8988T (cell line): Measurements from ENCODE around the gene PHETA1.

Experiments used
- DNase-seq: peaks from one replicate; pipeline ENCODE4 v3.0.0; 2011

Gene PHETA1

GRCh38 chr12:111319600-111320257 lies 49.2 kb downstream of the PHETA1 start:
- DNase-seq, result no peak

- DNase-seq, result no peak
Observed at GRCh38 chr12:111318450-111318849, 50.4 kb downstream of the PHETA1 start.

GRCh38 chr12:111316671-111317070 lies 52.2 kb downstream of the PHETA1 start:
- DNase-seq, result no peak

GRCh38 chr12:111314953-111315539 lies 53.8 kb downstream of the PHETA1 start:
- DNase-seq, result no peak

- DNase-seq, result peak; percentile 99
Observed at GRCh38 chr12:111313833-111314259, 55.0 kb downstream of the PHETA1 start.

GRCh38 chr12:111312708-111313107 lies 56.2 kb downstream of the PHETA1 start:
- DNase-seq, result no peak

GRCh38 chr12:111312016-111312415 lies 56.9 kb downstream of the PHETA1 start:
- DNase-seq, result no peak

- no peak for DNase-seq
Observed at GRCh38 chr12:111311011-111311410, 57.9 kb downstream of the PHETA1 start.
